ENCODE results near the gene APOL4.
A peak's percentile ranks its signal among the peaks of the same experiment; 100 is the strongest.

Gene APOL4

GRCh38 chr22:36222887-36223450 lies 21.4 kb upstream of the APOL4 start:
- H3K4me3 ChIP-seq (ENCODE audit: low read length) = no peak overlapping the region
- TF ChIP-seq CTCF (conservative IDR thresholded peaks at IDR 0.05; ENCODE audit: low read depth, low read length) = no peak
- no peak for DNase-seq (ENCODE audit: low read depth)

GRCh38 chr22:36221799-36222751 lies 20.5 kb upstream of the APOL4 start:
- peak; percentile 82 for TF ChIP-seq CTCF (conservative IDR thresholded peaks at IDR 0.05; ENCODE audit: low read depth, low read length)
- H3K4me3 ChIP-seq (ENCODE audit: low read length) = no peak overlapping the region
- DNase-seq (ENCODE audit: low read depth) = no peak

GRCh38 chr22:36220451-36220921 lies 18.9 kb upstream of the APOL4 start:
- DNase-seq (ENCODE audit: low read depth) = no peak
- H3K4me3 ChIP-seq (ENCODE audit: low read length) = no peak overlapping the region

GRCh38 chr22:36218648-36219193 lies 17.1 kb upstream of the APOL4 start:
- no peak for DNase-seq (ENCODE audit: low read depth)
- TF ChIP-seq CTCF (conservative IDR thresholded peaks at IDR 0.05; ENCODE audit: low read depth, low read length) = no peak
- H3K4me3 ChIP-seq (ENCODE audit: low read length) = no peak overlapping the region

More at GRCh38 chr22:36220451-36220921, 18.9 kb upstream of the APOL4 start:
- no peak for TF ChIP-seq CTCF (conservative IDR thresholded peaks at IDR 0.05; ENCODE audit: low read depth, low read length)

GRCh38 chr22:36215981-36216380 lies 14.4 kb upstream of the APOL4 start:
- no peak for TF ChIP-seq CTCF (conservative IDR thresholded peaks at IDR 0.05; ENCODE audit: low read depth, low read length)
- no peak overlapping the region for H3K4me3 ChIP-seq (ENCODE audit: low read length)
- DNase-seq (ENCODE audit: low read depth) = no peak

GRCh38 chr22:36213586-36213985 lies 12.0 kb upstream of the APOL4 start:
- DNase-seq (ENCODE audit: low read depth) = no peak
- no peak overlapping the region for H3K4me3 ChIP-seq (ENCODE audit: low read length)
- TF ChIP-seq CTCF (conservative IDR thresholded peaks at IDR 0.05; ENCODE audit: low read depth, low read length) = no peak

All from retinal pigment epithelial cell (primary cell).